HTR-8/SVneo (cell line): Measurements from ENCODE around the gene ID3.

ENCODE experiments used
- DNase-seq: peaks from one replicate; pipeline ENCODE4 v3.0.0; 2011; ENCODE audit warnings: low spot score, mixed read lengths; ENCODE audit not compliant: insufficient read length
- FAIRE-seq: peaks from 2 replicates; lab custom pipeline; 2011; peaks lifted over from hg19 to GRCh38; lab: Jason Lieb, UNC

ID3 gene

GRCh38 chr1:23530747-23531561 lies 28.3 kb downstream of the ID3 start, which contains the start of gene E2F2:
Gene E2F2 (minus strand): TSS chr1:23531233. CDS start chr1:23530793, 440 bp downstream.
- peak; percentile 81 for DNase-seq

DNA sequence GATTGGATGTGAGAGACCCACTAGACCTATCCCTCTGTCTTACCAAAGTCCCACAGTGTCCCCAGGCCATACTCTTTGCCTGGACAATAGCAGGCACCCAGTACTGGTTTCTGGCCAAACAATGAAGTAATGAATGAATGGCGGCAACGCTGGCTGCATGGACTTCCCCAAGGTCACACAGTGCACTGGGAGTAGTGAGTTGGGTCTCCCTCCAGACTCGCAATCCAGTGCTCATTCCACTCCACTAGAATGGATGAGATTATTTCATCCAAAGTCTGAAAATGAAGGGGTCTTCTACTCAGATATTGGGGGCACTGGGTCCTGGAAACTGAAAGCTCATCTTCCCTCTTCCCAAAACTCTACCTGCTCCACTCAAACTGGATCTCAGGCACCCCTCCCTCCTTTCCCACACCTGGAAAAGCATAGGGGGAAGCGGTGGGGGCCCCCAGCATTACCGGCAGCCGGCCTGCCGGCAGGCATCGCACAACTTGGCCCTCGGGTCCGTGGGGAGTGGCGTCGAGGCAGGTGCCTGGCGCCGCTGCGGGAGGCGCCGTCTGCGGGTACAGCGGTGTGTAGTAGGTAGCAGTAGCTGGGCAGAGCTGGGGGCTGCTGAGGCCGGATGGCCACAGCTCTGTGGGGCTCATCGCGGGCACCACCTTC lies 29.1 kb downstream of the ID3 start:
- DNase-seq (no peak), FAIRE-seq (no peak)

More at GRCh38 chr1:23530747-23531561, 28.3 kb downstream of the ID3 start, which contains the start of gene E2F2:
- FAIRE-seq, result no peak

DNA sequence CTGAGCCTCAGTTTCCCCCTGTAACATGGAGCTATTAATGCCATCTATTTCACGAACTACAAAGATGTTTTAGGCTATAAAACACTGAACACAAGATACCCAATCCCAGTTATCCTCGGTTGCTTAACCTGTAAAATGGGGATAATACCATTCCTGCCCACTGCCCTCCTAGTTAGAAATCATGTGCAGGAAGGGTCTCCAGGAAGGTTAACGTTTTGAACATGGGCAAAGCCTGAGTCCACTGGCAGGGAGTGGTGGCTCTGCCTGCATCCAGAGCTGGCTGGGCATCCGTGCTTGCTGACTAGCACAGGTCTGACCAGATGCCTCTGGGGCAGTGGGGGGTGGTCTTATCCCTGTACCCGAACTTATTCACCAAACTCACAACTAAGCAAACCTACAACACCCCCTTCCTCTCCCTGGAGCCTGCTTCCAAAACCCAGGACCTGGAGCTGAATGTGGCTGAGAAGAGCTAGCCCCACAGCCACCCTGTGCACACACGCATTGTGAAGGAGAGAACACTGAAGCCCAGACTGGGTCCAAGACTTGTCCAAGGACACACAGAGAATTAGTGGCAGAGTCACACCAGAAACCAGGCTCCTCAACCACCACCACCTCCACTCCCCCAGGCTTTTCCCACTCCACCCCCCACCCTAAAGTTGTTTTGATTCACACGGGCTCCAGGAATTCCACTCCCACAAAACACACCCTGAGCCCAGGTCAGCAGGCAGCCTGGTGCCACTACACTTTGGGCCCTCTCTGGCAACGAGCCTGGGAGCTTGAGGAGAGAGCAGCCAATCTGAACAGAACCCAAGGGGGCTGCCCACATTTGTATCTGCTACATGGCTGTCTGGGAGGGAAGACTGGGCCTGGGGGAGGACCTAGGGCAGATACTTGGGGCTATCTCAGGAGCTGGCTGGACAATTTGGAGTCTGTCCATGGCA lies 29.9 kb downstream of the ID3 start:
- FAIRE-seq (no peak), DNase-seq (no peak)

GRCh38 chr1:23528250-23528978 lies 30.9 kb downstream of the ID3 start:
- DNase-seq (peak; percentile 79), FAIRE-seq (no peak)

DNA sequence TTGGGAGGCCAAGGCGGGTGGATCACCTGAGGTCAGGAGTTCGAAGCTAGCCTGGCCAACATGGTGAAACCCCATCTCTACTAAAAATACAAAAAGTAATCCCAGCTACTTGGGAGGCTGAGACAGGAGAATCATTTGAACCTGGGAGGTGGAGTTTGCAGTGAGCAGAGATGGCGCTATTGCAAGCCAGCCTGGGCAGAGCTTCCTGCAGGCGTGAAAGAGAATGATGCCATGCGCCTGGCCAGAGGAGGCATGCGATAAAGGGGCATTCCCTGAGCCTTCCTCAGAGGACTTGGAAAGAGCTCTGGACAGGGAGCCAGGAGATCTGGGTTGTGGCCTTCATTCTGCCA lies 31.4 kb downstream of the ID3 start:
- FAIRE-seq, result no peak

GRCh38 chr1:23527366-23527765 lies 31.9 kb downstream of the ID3 start:
- DNase-seq, result no peak
- no peak for FAIRE-seq

More for the DNA sequence above, 31.4 kb downstream of the ID3 start:
- no peak for DNase-seq

DNA sequence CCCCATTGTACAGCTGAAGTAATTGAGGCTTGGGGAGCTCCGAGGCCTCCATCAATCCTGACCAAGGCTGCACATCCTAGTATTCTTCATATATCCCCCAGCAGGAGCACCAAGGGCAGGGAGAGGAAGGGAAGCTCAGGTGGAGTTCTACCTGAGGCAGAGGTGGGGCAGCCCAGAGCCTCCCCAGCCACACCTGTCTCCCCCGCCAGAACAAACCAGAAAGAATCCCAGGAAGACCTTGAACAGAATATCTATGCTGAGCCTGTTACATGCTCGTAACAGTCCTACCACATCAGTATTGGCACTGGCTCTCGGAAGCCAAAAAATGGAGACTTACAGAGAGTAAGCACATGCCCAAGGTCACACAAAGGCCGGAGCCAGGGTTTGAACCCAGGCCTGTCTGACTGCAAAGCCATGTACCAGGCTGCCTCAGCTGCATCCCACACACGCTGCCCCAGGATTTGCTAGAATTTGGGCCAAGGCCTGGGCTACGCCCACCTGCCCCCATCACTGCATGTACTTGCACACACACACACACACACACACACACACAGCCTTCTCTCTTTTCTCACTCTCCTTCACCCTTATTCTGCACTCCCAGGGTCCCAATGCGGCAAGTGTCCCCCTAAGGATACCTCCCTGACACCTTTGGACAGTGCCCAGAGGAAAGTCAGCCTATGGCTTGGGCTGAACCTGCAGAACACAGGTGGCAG lies 32.8 kb downstream of the ID3 start:
- FAIRE-seq (no peak), DNase-seq (no peak)

DNA sequence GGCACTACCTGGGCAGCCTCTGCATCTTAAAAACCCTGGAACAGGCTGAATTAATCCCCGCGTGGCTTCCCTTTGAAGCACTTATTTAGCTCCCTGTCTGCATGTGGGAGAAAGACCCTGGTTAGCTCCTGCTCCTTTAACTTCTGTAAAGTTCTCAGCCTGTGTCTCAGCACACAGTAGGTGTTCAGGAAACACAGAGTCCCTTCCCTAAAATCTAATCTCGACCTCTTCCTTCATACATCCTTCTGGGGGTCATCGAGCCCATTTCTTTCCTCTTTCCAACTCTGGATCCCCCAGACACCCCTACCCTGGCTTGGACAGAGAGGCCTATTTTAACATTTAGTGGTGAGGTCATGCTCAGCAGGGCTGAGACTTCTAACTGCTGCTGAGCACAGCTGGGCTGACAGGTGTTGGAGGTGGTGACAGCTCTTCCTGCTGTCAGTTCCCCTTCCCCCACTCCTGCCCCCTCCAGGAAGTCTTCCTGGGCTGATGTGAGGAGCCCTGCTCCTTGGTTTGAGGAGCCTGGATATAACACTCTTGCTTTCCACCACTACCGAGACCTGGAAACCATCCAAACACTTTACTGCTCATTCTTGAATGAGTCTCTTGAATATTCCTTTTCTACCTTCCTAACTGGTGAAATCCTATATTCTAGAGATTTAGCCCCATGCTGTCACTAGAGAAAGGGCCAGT lies 33.6 kb downstream of the ID3 start:
- DNase-seq (no peak), FAIRE-seq (no peak)

GRCh38 chr1:23524716-23525401 lies 34.4 kb downstream of the ID3 start:
- DNase-seq (no peak), FAIRE-seq (no peak)

- no peak for DNase-seq
- no peak for FAIRE-seq
Observed at GRCh38 chr1:23524163-23524562, 35.1 kb downstream of the ID3 start.

- DNase-seq (no peak), FAIRE-seq (no peak)
Observed at GRCh38 chr1:23522244-23522982, 36.9 kb downstream of the ID3 start.

DNA sequence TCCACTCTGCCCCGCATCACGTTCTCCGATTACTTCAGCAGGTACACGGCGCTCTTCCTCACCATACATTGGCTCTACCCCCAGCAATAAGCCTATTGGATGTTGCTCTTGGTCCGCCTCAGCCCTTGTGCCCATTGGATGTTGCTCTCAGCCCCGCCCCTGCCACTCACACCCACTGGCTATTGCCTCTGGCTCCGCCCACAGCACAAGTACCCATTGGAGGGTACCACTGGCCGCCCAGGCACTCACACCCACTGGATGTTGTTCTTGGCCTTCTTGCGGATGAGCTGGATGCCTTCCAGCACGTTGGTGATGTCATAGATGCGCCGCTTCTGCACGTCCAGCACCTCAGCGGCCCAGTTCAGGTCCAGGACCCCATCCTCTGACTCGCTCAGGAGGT lies 37.7 kb downstream of the ID3 start:
- DNase-seq, result no peak

DNA sequence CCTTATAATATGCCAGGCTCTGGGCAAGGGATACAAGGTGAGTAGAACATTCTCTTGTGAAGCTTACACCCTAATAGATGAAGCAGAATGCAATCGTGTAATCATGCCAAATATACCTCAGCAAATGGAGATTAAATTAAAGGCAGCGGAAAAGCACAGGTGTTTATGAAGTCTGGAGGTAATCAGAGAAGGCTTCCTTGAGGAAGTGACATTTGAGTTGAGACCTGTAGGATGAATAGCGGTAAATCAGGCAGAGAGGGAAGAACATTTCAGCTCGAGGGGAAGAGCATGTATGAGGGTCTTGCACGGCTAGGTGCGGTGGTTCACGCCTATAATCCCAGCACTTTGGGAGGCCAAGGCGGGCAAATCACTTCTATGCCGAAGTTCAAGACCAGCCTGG lies 41.7 kb downstream of the ID3 start:
- DNase-seq (no peak), FAIRE-seq (no peak)

More for the DNA sequence above, 37.7 kb downstream of the ID3 start:
- no peak for FAIRE-seq

- no peak for FAIRE-seq
- no peak for DNase-seq
Observed at GRCh38 chr1:23515905-23516304, 43.4 kb downstream of the ID3 start.

- DNase-seq (no peak), FAIRE-seq (no peak)
Observed at GRCh38 chr1:23514111-23514679, 45.1 kb downstream of the ID3 start.

- DNase-seq, result no peak
- no peak for FAIRE-seq
Observed at GRCh38 chr1:23509896-23510295, 49.4 kb downstream of the ID3 start.
